Motor neuron (in vitro differentiated cells): ENCODE results near the gene IL31. TPM values are rescaled to one million over a fixed set of nuclear protein-coding genes. Genes with fewer than 3 reads are reported as not detected.

Source experiments
- ATAC-seq, 8 experiments: fragments of 200-7000 bp; cut with Tn5 transposase; replicated peaks in 6 of 8; 2 replicates each; pipeline ENCODE4 v1.8.0; 2021; ENCODE audit warnings: mild to moderate bottlenecking in 8 of 8, moderate library complexity in 8 of 8
- H3K27ac ChIP-seq, 2 donors: fragments of 250-450 bp; sonication (Bioruptor Pico); 2 replicates each; pipeline ENCODE4 v1.9.0; 2021; ENCODE audit warnings: antibody characterized with exemption in 2 of 2, mild to moderate bottlenecking in 2 of 2, moderate library complexity in 1 of 2
- H3K4me1 ChIP-seq, 2 donors: fragments of 250-450 bp; sonication (Bioruptor Pico); replicated peaks in 1 of 2; 2 replicates each; pipeline ENCODE4 v1.6.1; 2021; ENCODE audit warnings: antibody characterized with exemption in 2 of 2, mild to moderate bottlenecking in 2 of 2, moderate library complexity in 1 of 2
- H3K4me3 ChIP-seq, 5 donors: fragments of 250-450 bp; sonication (Bioruptor Pico); 2 replicates each; pipeline ENCODE4 v1.9.0; 2021; ENCODE audit warnings: antibody characterized with exemption in 5 of 5, mild to moderate bottlenecking in 5 of 5, moderate library complexity in 4 of 5
- WGBS, 10 experiments: fragments of 450-650 bp; shearing (Covaris generic); methylation state at CpG; one replicate each; pipeline ENCODE4 v1.0.0; 2022; 5-methylcytosine and 5-hydroxymethylcytosine counted together
- in situ Hi-C, 9 experiments: fragments of 400-800 bp; cut with MboI; loops; one replicate each; pipeline ENCODE4 v1.15.0; 2021; ENCODE audit warnings: low sequenced_read_pairs in 9 of 9, low pct_unique_long_range_greater_than_20kb in 2 of 9; ENCODE audit not compliant: unreplicated experiment in 9 of 9
- total RNA-seq, 8 experiments: library from RNA; unstranded; fragments of 300-600 nt; gene quantifications; 2 replicates each; pipeline versions ENCODE4 v1.2.3 to v1.2.4, GENCODE V29; 2022

The IL31 gene
- total RNA-seq, 8 experiments from 2014 or later, result 0.29 TPM; not detected in 7

- 0 to 95% methylated on average over 1 to 7 of the region's 13 CpGs; no CpG with 5 or more reads in 8 of the 10 experiments for WGBS, 10 experiments
- peak in 1 of 8 experiments; percentile 14 for ATAC-seq
- Histone ChIP-seq H3K4me3 (no peak overlapping the region), H3K27ac (no peak overlapping the region), H3K4me1 (no peaks in the 10 kb centered on the region)
- in situ Hi-C loops, result loop anchor here in 1 of 9 experiments (10.0 kb wide), 1 partner anchor 73 kb away; no protein-coding TSS in a partner anchor
Observed at GRCh38 chr12:122127839-122128238, 46.2 kb downstream of the IL31 start.

GRCh38 chr12:122126713-122127597 lies 47.1 kb downstream of the IL31 start:
- H3K4me1 ChIP-seq, result no peaks in the 10 kb centered on the region
- in situ Hi-C loops, result loop anchor here in 1 of 9 experiments (10.0 kb wide), 1 partner anchor 72 kb away; no protein-coding TSS in a partner anchor
- ATAC-seq, result no peak
- H3K4me3 ChIP-seq, result no peak overlapping the region
- H3K27ac ChIP-seq, result no peak overlapping the region
- WGBS, 10 experiments, result 81 to 100% (median 91%) methylated on average over 1 to 6 of the region's 15 CpGs; no CpG with 5 or more reads in 4 of the 10 experiments

GRCh38 chr12:122126342-122126635 lies 47.7 kb downstream of the IL31 start:
- Histone ChIP-seq H3K27ac (no peak overlapping the region), H3K4me1 (no peaks in the 10 kb centered on the region), H3K4me3 (no peak overlapping the region)
- in situ Hi-C loops, result loop anchor here in 1 of 9 experiments (10.0 kb wide), 1 partner anchor 71 kb away; no protein-coding TSS in a partner anchor
- 40 to 71% (median 48%) methylated on average over 1 to 5 of the region's 7 CpGs; no CpG with 5 or more reads in 7 of the 10 experiments for WGBS, 10 experiments
- ATAC-seq, result no peak

GRCh38 chr12:122125452-122126341 lies 48.3 kb downstream of the IL31 start:
- no peak for ATAC-seq
- in situ Hi-C loops, result loop anchor here in 1 of 9 experiments (10.0 kb wide), 1 partner anchor 71 kb away; no protein-coding TSS in a partner anchor
- Histone ChIP-seq H3K4me1 (no peaks in the 10 kb centered on the region), H3K4me3 (no peak overlapping the region), H3K27ac (no peak overlapping the region)
- WGBS, 10 experiments, result 60 to 100% (median 85%) methylated on average over 1 to 4 of the region's 13 CpGs; no CpG with 5 or more reads in 6 of the 10 experiments

GRCh38 chr12:122124370-122124769 lies 49.7 kb downstream of the IL31 start:
- Histone ChIP-seq H3K27ac (no peak overlapping the region), H3K4me3 (no peak overlapping the region), H3K4me1 (no peaks in the 10 kb centered on the region)
- WGBS, 10 experiments, result 80 to 100% (median 96%) methylated on average over 1 to 3 of the region's 14 CpGs; no CpG with 5 or more reads in 4 of the 10 experiments
- ATAC-seq, result no peak
- in situ Hi-C loops, result loop anchor here in 1 of 9 experiments (10.0 kb wide), 1 partner anchor 70 kb away; no protein-coding TSS in a partner anchor

- WGBS, 10 experiments, result 53 to 100% (median 69%) methylated on average over 1 to 2 of the region's 9 CpGs; no CpG with 5 or more reads in 6 of the 10 experiments
- Histone ChIP-seq H3K4me3 (no peak overlapping the region), H3K4me1 (no peaks in the 10 kb centered on the region), H3K27ac (no peak overlapping the region)
- in situ Hi-C loops, result loop anchor here in 1 of 9 experiments (10.0 kb wide), 1 partner anchor 69 kb away; no protein-coding TSS in a partner anchor
- no peak for ATAC-seq
Observed at GRCh38 chr12:122123761-122124145, 50.3 kb downstream of the IL31 start.

GRCh38 chr12:122123051-122123760 lies 50.8 kb downstream of the IL31 start:
- Histone ChIP-seq H3K4me3 (no peak overlapping the region), H3K27ac (no peak overlapping the region), H3K4me1 (no peaks in the 10 kb centered on the region)
- WGBS, 10 experiments, result 3 to 90% (median 36%) methylated on average over 2 to 15 of the region's 22 CpGs; no CpG with 5 or more reads in 2 of the 10 experiments
- ATAC-seq, result peak; percentile 51 to 78 (median 64)
- in situ Hi-C loops, result loop anchor here in 1 of 9 experiments (10.0 kb wide), 1 partner anchor 68 kb away; no protein-coding TSS in a partner anchor

Other genes with a start within 250 kb of the IL31 start
- 10 to 100 TPM in 5 of 8 experiments, 1 to 10 TPM in 3; 1.2 to 68.2 (median 28.2) TPM for gene BCL7A, start 152.3 kb downstream of the IL31 start, total RNA-seq
- 10 to 100 TPM in 6 of 8 experiments, 1 to 10 TPM in 2; 7.5 to 27.5 (median 15.2) TPM for gene MLXIP, start 95.5 kb downstream of the IL31 start, total RNA-seq
- 1 to 10 TPM in 4 of 8 experiments, under 1 TPM in 4; 0.14 to 4.8 (median 1.0) TPM for gene LRRC43, start 8.9 kb upstream of the IL31 start, total RNA-seq
- 1 to 10 TPM; 1.3 to 6.0 (median 2.4) TPM for gene B3GNT4, start 29.5 kb upstream of the IL31 start, total RNA-seq
- gene DIABLO, start 51.8 kb upstream of the IL31 start, total RNA-seq, result 100 to 1,000 TPM in 3 of 8 experiments, 10 to 100 TPM in 5; 53.4 to 115 (median 88.8) TPM
- 10 to 100 TPM; 13.7 to 38.2 (median 24.0) TPM for gene VPS33A, start 92.3 kb upstream of the IL31 start, total RNA-seq
- gene CLIP1, start 248.4 kb upstream of the IL31 start, total RNA-seq, result 100 to 1,000 TPM in 1 of 8 experiments, 10 to 100 TPM in 7; 44.5 to 110 (median 65.1) TPM